ENCODE measurements around the gene TPRKB. TPM values are rescaled to one million over a fixed set of nuclear protein-coding genes. Genes with fewer than 3 reads are reported as not detected.
A peak's percentile ranks its signal among the peaks of the same experiment; 100 is the strongest.

TPRKB gene
- polyA plus RNA-seq, 1 donor (not counting 4 experiments of a cell fraction or from before 2014, with no cell fraction given): 58.4 TPM

DNA sequence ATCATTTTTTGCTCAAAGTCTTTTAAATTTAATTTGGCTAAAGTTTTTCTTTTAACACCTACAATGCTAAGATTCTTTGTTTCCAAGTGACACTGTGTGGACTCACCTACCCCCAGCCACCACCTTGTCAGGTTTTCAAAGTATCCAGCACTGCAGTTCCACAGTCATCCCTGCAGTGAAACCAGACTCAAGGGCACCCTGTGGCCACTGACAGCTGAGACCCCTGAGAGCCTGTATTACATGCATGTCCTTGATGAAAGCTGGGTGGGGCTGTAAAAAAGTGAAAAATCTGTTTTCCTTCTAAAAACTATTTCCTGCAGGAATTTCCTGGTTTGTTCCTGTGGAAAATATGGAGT is 19.9 kb downstream of the TPRKB start:
- Histone ChIP-seq H3K9me3 (ENCODE audit: control insufficient read depth, low read depth, low read length) (no peaks in the 10 kb centered on the region), H3K27me3 (ENCODE audit: control insufficient read depth, extremely low read depth, insufficient read depth, low read length) (peaks cover 6% of the 10 kb centered on the region), H3K4me2 (ENCODE audit: control insufficient read depth, extremely low read depth, insufficient read depth, low read depth, low read length) (no peak overlapping the region), H3K9ac (ENCODE audit: control insufficient read depth, extremely low read depth, insufficient read depth, low read length) (no peak overlapping the region), H2AFZ (ENCODE audit: control insufficient read depth, low read length) (no peak overlapping the region), H3K36me3 (ENCODE audit: control insufficient read depth in 2 of 2, extremely low read depth in 1 of 2, insufficient read depth in 2 of 2, low read length in 2 of 2) (no peaks in the 10 kb centered on the region), H3K79me2 (ENCODE audit: control insufficient read depth, insufficient read depth, low read length) (no peaks in the 10 kb centered on the region), H3K9me1 (ENCODE audit: control insufficient read depth, extremely low read depth, insufficient read depth, low read length) (no peaks in the 10 kb centered on the region), H4K20me1 (ENCODE audit: control insufficient read depth, extremely low read depth, insufficient read depth, low read length) (no peaks in the 10 kb centered on the region), H3K4me3 (ENCODE audit: control insufficient read depth in 2 of 3, extremely low read depth in 1 of 3, insufficient read depth in 2 of 3, low read depth in 1 of 3, low read length in 3 of 3) (no peak overlapping the region), H3K4me1 (ENCODE audit: control insufficient read depth, extremely low read depth, insufficient read depth, low read length) (no peaks in the 10 kb centered on the region), H3K27ac (ENCODE audit: control insufficient read depth, insufficient read depth, low read length) (no peak overlapping the region)
- DNase-seq (ENCODE audit: low read depth, low spot score): no peak
- no peak for FAIRE-seq
- TF ChIP-seq, protein P1, sequence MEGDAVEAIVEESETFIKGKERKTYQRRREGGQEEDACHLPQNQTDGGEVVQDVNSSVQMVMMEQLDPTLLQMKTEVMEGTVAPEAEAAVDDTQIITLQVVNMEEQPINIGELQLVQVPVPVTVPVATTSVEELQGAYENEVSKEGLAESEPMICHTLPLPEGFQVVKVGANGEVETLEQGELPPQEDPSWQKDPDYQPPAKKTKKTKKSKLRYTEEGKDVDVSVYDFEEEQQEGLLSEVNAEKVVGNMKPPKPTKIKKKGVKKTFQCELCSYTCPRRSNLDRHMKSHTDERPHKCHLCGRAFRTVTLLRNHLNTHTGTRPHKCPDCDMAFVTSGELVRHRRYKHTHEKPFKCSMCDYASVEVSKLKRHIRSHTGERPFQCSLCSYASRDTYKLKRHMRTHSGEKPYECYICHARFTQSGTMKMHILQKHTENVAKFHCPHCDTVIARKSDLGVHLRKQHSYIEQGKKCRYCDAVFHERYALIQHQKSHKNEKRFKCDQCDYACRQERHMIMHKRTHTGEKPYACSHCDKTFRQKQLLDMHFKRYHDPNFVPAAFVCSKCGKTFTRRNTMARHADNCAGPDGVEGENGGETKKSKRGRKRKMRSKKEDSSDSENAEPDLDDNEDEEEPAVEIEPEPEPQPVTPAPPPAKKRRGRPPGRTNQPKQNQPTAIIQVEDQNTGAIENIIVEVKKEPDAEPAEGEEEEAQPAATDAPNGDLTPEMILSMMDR (optimal IDR thresholded peaks at IDR 0.05 in 1 of 3, IDR thresholded peaks at IDR 0.05 in 1 of 3, conservative IDR thresholded peaks at IDR 0.05 in 1 of 3; ENCODE audit: extremely low read depth in 1 of 3, insufficient read depth in 2 of 3, low read length in 3 of 3): no peak
- no peak for TF ChIP-seq EZH2 (IDR thresholded peaks at IDR 0.05; ENCODE audit: low read length)
- dilution Hi-C loops (cut with MboI; ENCODE audit: extremely low pct_ligation_motif_present, low sequenced_read_pairs): no loop called here

GRCh38 chr2:73716543-73717250 is 20.4 kb downstream of the TPRKB start:
- FAIRE-seq: no peak
- no peak overlapping the region for H2AFZ ChIP-seq (ENCODE audit: control insufficient read depth, low read length)
- H3K9me3 ChIP-seq (ENCODE audit: control insufficient read depth, low read depth, low read length): no peaks in the 10 kb centered on the region
- H3K27ac ChIP-seq (ENCODE audit: control insufficient read depth, insufficient read depth, low read length): no peak overlapping the region
- dilution Hi-C loops (cut with MboI; ENCODE audit: extremely low pct_ligation_motif_present, low sequenced_read_pairs): no loop called here
- peaks cover 6% of the 10 kb centered on the region for H3K27me3 ChIP-seq (ENCODE audit: control insufficient read depth, extremely low read depth, insufficient read depth, low read length)
- H4K20me1 ChIP-seq (ENCODE audit: control insufficient read depth, extremely low read depth, insufficient read depth, low read length): no peaks in the 10 kb centered on the region
- H3K79me2 ChIP-seq (ENCODE audit: control insufficient read depth, insufficient read depth, low read length): no peaks in the 10 kb centered on the region
- TF ChIP-seq, protein P1 (optimal IDR thresholded peaks at IDR 0.05 in 1 of 3, IDR thresholded peaks at IDR 0.05 in 1 of 3, conservative IDR thresholded peaks at IDR 0.05 in 1 of 3; ENCODE audit: extremely low read depth in 1 of 3, insufficient read depth in 2 of 3, low read length in 3 of 3): no peak
- no peak for TF ChIP-seq EZH2 (IDR thresholded peaks at IDR 0.05; ENCODE audit: low read length)
- DNase-seq (ENCODE audit: low read depth, low spot score): no peak
- no peaks in the 10 kb centered on the region for H3K9me1 ChIP-seq (ENCODE audit: control insufficient read depth, extremely low read depth, insufficient read depth, low read length)
- no peaks in the 10 kb centered on the region for H3K4me1 ChIP-seq (ENCODE audit: control insufficient read depth, extremely low read depth, insufficient read depth, low read length)
- no peaks in the 10 kb centered on the region for H3K36me3 ChIP-seq (ENCODE audit: control insufficient read depth in 2 of 2, extremely low read depth in 1 of 2, insufficient read depth in 2 of 2, low read length in 2 of 2)
- no peak overlapping the region for H3K4me3 ChIP-seq (ENCODE audit: control insufficient read depth in 2 of 3, extremely low read depth in 1 of 3, insufficient read depth in 2 of 3, low read depth in 1 of 3, low read length in 3 of 3)
- peak overlapping the region; percentile 16 for H3K4me2 ChIP-seq (ENCODE audit: control insufficient read depth, extremely low read depth, insufficient read depth, low read depth, low read length)
- no peak overlapping the region for H3K9ac ChIP-seq (ENCODE audit: control insufficient read depth, extremely low read depth, insufficient read depth, low read length)
